ENCODE data around the gene GRM4. TPM values are rescaled to one million over a fixed set of nuclear protein-coding genes. Genes with fewer than 3 reads are reported as not detected.

GRM4 gene
- total and polyA plus RNA-seq, 4 donors = not detected

GRCh38 chr6:34178357-34179105 is 32.6 kb upstream of the GRM4 start:
- no peak for DNase-seq (ENCODE audit: low spot score)
- H3K9me3 ChIP-seq (ENCODE audit: control insufficient read depth in 4 of 4, low read length in 3 of 4) = no peaks in the 10 kb centered on the region
- H3K27ac ChIP-seq (ENCODE audit: low read depth in 1 of 2, low read length in 2 of 2) = no peak overlapping the region
- H3K4me3 ChIP-seq (ENCODE audit: low read depth in 1 of 3, low read length in 3 of 3) = no peak overlapping the region
- WGBS = 94% methylated on average over 19 of the region's 19 CpGs
- no peaks in the 10 kb centered on the region for H3K4me1 ChIP-seq (ENCODE audit: control insufficient read depth in 4 of 4, insufficient read depth in 4 of 4, low read length in 3 of 4)
- H3K36me3 ChIP-seq (ENCODE audit: control insufficient read depth in 4 of 4, insufficient read depth in 3 of 4, low read depth in 1 of 4, low read length in 3 of 4) = no peaks in the 10 kb centered on the region
- TF ChIP-seq, protein P1, sequence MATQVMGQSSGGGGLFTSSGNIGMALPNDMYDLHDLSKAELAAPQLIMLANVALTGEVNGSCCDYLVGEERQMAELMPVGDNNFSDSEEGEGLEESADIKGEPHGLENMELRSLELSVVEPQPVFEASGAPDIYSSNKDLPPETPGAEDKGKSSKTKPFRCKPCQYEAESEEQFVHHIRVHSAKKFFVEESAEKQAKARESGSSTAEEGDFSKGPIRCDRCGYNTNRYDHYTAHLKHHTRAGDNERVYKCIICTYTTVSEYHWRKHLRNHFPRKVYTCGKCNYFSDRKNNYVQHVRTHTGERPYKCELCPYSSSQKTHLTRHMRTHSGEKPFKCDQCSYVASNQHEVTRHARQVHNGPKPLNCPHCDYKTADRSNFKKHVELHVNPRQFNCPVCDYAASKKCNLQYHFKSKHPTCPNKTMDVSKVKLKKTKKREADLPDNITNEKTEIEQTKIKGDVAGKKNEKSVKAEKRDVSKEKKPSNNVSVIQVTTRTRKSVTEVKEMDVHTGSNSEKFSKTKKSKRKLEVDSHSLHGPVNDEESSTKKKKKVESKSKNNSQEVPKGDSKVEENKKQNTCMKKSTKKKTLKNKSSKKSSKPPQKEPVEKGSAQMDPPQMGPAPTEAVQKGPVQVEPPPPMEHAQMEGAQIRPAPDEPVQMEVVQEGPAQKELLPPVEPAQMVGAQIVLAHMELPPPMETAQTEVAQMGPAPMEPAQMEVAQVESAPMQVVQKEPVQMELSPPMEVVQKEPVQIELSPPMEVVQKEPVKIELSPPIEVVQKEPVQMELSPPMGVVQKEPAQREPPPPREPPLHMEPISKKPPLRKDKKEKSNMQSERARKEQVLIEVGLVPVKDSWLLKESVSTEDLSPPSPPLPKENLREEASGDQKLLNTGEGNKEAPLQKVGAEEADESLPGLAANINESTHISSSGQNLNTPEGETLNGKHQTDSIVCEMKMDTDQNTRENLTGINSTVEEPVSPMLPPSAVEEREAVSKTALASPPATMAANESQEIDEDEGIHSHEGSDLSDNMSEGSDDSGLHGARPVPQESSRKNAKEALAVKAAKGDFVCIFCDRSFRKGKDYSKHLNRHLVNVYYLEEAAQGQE (IDR thresholded peaks at IDR 0.05) = no peak
- TF ChIP-seq RAD21 (IDR thresholded peaks at IDR 0.05) = no peak
- TF ChIP-seq MAX (IDR thresholded peaks at IDR 0.05) = no peak
- TF ChIP-seq, protein P2, sequence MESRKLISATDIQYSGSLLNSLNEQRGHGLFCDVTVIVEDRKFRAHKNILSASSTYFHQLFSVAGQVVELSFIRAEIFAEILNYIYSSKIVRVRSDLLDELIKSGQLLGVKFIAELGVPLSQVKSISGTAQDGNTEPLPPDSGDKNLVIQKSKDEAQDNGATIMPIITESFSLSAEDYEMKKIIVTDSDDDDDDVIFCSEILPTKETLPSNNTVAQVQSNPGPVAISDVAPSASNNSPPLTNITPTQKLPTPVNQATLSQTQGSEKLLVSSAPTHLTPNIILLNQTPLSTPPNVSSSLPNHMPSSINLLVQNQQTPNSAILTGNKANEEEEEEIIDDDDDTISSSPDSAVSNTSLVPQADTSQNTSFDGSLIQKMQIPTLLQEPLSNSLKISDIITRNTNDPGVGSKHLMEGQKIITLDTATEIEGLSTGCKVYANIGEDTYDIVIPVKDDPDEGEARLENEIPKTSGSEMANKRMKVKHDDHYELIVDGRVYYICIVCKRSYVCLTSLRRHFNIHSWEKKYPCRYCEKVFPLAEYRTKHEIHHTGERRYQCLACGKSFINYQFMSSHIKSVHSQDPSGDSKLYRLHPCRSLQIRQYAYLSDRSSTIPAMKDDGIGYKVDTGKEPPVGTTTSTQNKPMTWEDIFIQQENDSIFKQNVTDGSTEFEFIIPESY (IDR thresholded peaks at IDR 0.05) = no peak
- H3K9ac ChIP-seq (ENCODE audit: low read depth in 1 of 2, low read length in 2 of 2) = no peak overlapping the region
- H3K27me3 ChIP-seq (ENCODE audit: control insufficient read depth in 4 of 4, insufficient read depth in 4 of 4, low read length in 3 of 4) = no peaks in the 10 kb centered on the region

GRCh38 chr6:34177181-34177591 is 31.3 kb upstream of the GRM4 start:
- Histone ChIP-seq H3K4me1 (ENCODE audit: control insufficient read depth in 4 of 4, insufficient read depth in 4 of 4, low read length in 3 of 4) (no peaks in the 10 kb centered on the region), H3K36me3 (ENCODE audit: control insufficient read depth in 4 of 4, insufficient read depth in 3 of 4, low read depth in 1 of 4, low read length in 3 of 4) (no peaks in the 10 kb centered on the region), H3K27ac (ENCODE audit: low read depth in 1 of 2, low read length in 2 of 2) (no peak overlapping the region), H3K9me3 (ENCODE audit: control insufficient read depth in 4 of 4, low read length in 3 of 4) (no peaks in the 10 kb centered on the region), H3K27me3 (ENCODE audit: control insufficient read depth in 4 of 4, insufficient read depth in 4 of 4, low read length in 3 of 4) (no peaks in the 10 kb centered on the region), H3K9ac (ENCODE audit: low read depth in 1 of 2, low read length in 2 of 2) (no peak overlapping the region), H3K4me3 (ENCODE audit: low read depth in 1 of 3, low read length in 3 of 3) (no peak overlapping the region)
- DNase-seq (ENCODE audit: low spot score) = no peak
- 92% methylated on average over 5 of the region's 5 CpGs for WGBS
- TF ChIP-seq NR2F2 (IDR thresholded peaks at IDR 0.05) = no peak
- TF ChIP-seq FOXA2 (IDR thresholded peaks at IDR 0.05) = no peak
- no peak for TF ChIP-seq RXRA (IDR thresholded peaks at IDR 0.05)
- no peak for TF ChIP-seq YY1 (IDR thresholded peaks at IDR 0.05)
- no peak for TF ChIP-seq EGR1 (IDR thresholded peaks at IDR 0.05; ENCODE audit: low read depth in 2 of 2)
- TF ChIP-seq, protein P2 (IDR thresholded peaks at IDR 0.05) = no peak
- TF ChIP-seq HNF4G (IDR thresholded peaks at IDR 0.05) = no peak
- TF ChIP-seq, protein P1 (IDR thresholded peaks at IDR 0.05) = no peak
- no peak for TF ChIP-seq JUND (IDR thresholded peaks at IDR 0.05)
- no peak for TF ChIP-seq MAX (IDR thresholded peaks at IDR 0.05)
- TF ChIP-seq TAF1 (conservative IDR thresholded peaks at IDR 0.05) = no peak
